HepG2 (cell line): ENCODE results near the gene PP2D1. TPM values are rescaled to one million over a fixed set of nuclear protein-coding genes. Genes with fewer than 3 reads are reported as not detected.
"Not testable (repeated sequence)": the region's sequence is repeated elsewhere in the genome, so short reads cannot be mapped to it uniquely, and the experiment has no call there.

ENCODE experiments used
- ATAC-seq: fragments of 200-7000 bp; cut with Tn5 transposase; 3 replicates; pipeline ENCODE4 v1.9.1; 2020; ENCODE audit warnings: mild to moderate bottlenecking, moderate library complexity
- BruUV-seq: library from RNA; stranded (reverse); fragments of 400-500 nt; replicated peaks from 2 replicates; lab custom pipeline; 2021; lab: Mats Ljungman, UMichigan
- CTCF ChIA-PET: fragments of 300-600 bp; formaldehyde crosslinking; extraction: SDS; loops from one replicate; lab custom pipeline; 2021; ENCODE audit warnings: low total read pairs, inconsistent platforms, low intra/inter-chr PET ratio; lab: Yijun Ruan, JAX
- POLR2A ChIA-PET: fragments of 350-600 bp; sonication (Branson Sonifier 250); formaldehyde crosslinking; loops from one replicate; lab custom pipeline; 2020; ENCODE audit warnings: antibody characterized with exemption, inconsistent platforms; lab: Yijun Ruan, JAX
- DNase-seq: peaks from one replicate; pipeline ENCODE4 v3.0.0-alpha.2; 2015; ENCODE audit warnings: low spot score
- FAIRE-seq: peaks from 3 replicates; lab custom pipeline; 2011; peaks lifted over from hg19 to GRCh38; lab: Jason Lieb, UNC
- H2AFZ ChIP-seq: one replicate; pipeline ENCODE4 v1.6.1; 2011; ENCODE audit warnings: low read length, inconsistent platforms
- H3K27ac ChIP-seq: fragments of 300-600 bp; 3 replicates; pipeline ENCODE4 v1.8.0; 2011; ENCODE audit warnings: mixed run types, mild to moderate bottlenecking, mixed read lengths, low read length, inconsistent platforms; ENCODE audit not compliant: insufficient read depth; ENCODE audit errors: extremely low read length
- H3K27me3 ChIP-seq, 2 experiments: fragments of 200-600 bp in 1 of 2; 2 replicates in 1 of 2; 3 replicates in 1 of 2; pipeline versions ENCODE4 v1.6.0 to v1.8.0; 2011; ENCODE audit warnings: low read length in 2 of 2, mild to moderate bottlenecking in 2 of 2, moderate library complexity in 2 of 2, inconsistent platforms in 1 of 2; ENCODE audit not compliant: insufficient read depth in 2 of 2, control insufficient read depth in 1 of 2
- H3K36me3 ChIP-seq, 2 experiments: fragments of 200-600 bp in 1 of 2; replicated peaks in 1 of 2; 2 replicates in 1 of 2; 3 replicates in 1 of 2; pipeline versions ENCODE4 v1.5.1 to v1.8.0; 2011; ENCODE audit warnings: low read length in 2 of 2, inconsistent platforms in 1 of 2; ENCODE audit not compliant: insufficient read depth in 2 of 2, control insufficient read depth in 1 of 2
- H3K4me1 ChIP-seq: 2 replicates; pipeline ENCODE4 v1.5.1; 2012; ENCODE audit warnings: low read length, inconsistent platforms; ENCODE audit not compliant: insufficient read depth
- H3K4me2 ChIP-seq: 2 replicates; pipeline ENCODE4 v1.6.0; 2011; ENCODE audit warnings: low read depth, low read length, inconsistent platforms
- H3K4me3 ChIP-seq, 3 experiments: fragments of 200-600 bp in 1 of 3; sonication (generic), shearing (Covaris generic) in 1 of 3; replicated peaks in 1 of 3; 2 replicates each; pipeline ENCODE4 v1.5.1; 2011 to 2016; ENCODE audit warnings: low read length in 3 of 3, inconsistent platforms in 2 of 3, low read depth in 2 of 3, mild to moderate bottlenecking in 2 of 3, control low read depth in 1 of 3, mixed read lengths in 1 of 3; ENCODE audit not compliant: insufficient read depth in 1 of 3
- H3K79me2 ChIP-seq: one replicate; pipeline ENCODE4 v1.6.1; 2011; ENCODE audit warnings: low read length, inconsistent platforms; ENCODE audit not compliant: insufficient read depth
- H3K9ac ChIP-seq: 2 replicates; pipeline ENCODE4 v1.6.0; 2011; ENCODE audit warnings: mild to moderate bottlenecking, low read depth, low read length, inconsistent platforms; ENCODE audit not compliant: insufficient read depth
- H3K9me3 ChIP-seq: 2 replicates; pipeline ENCODE4 v1.5.1; 2012; ENCODE audit warnings: mild to moderate bottlenecking, low read length
- H4K20me1 ChIP-seq: 2 replicates; pipeline ENCODE4 v1.6.0; 2011; ENCODE audit warnings: inconsistent platforms, mild to moderate bottlenecking, low read length, moderate library complexity; ENCODE audit not compliant: insufficient read depth
- SNRNP70 ChIP-seq: fragments of 200-400 bp; formaldehyde crosslinking; IDR thresholded peaks from 2 replicates; pipeline ENCODE4 v1.6.1; 2017; ENCODE audit warnings: mild to moderate bottlenecking, low read depth, low read length, moderate library complexity
- WGBS: methylation state at CpG from one replicate; pipeline ENCODE4 v1.1.6; 2017; ENCODE audit warnings: low lambda C conversion rate; 5-methylcytosine and 5-hydroxymethylcytosine counted together
- in situ Hi-C: cut with HindIII; loops from 2 replicates; pipeline ENCODE4 v1.10.0; 2017; ENCODE audit warnings: low pct_unique_long_range_greater_than_20kb; ENCODE audit not compliant: extremely low pct_ligation_motif_present
- intact Hi-C: fragments of 100-400 bp; cut with micrococcal nuclease; formaldehyde crosslinking; loops from one replicate; pipeline ENCODE4 v1.10.0; 2022; ENCODE audit not compliant: unreplicated experiment
- polyA plus RNA-seq, 8 experiments: library from polyadenylated mRNA; depleted of rRNA in 3 of 8; stranded (reverse) in 7 of 8; unstranded in 1 of 8; fragments of >200 nt; fragmentation: Illumina TruSeq in 4 of 8; extraction: Trizol in 4 of 8; gene quantifications; 2 replicates each; pipeline versions ENCODE4 v1.2.1 to v1.2.3, GENCODE V29; 2011 to 2016; ENCODE audit warnings: low read depth in 4 of 8, missing spikeins in 1 of 8, mixed read lengths in 1 of 8; ENCODE audit not compliant: insufficient read depth in 1 of 8
- total RNA-seq, 5 experiments: library from RNA; depleted of rRNA; stranded (reverse); fragments of >200 nt; fragmentation: Illumina TruSeq; extraction: Trizol; gene quantifications; 2 replicates each; pipeline ENCODE4 v1.2.3, GENCODE V29; 2016; ENCODE audit warnings: low read depth in 1 of 5
- TF ChIP-seq, protein P1 (sequence below): sonication (generic); formaldehyde crosslinking; IDR thresholded peaks from 2 replicates; pipeline ENCODE4 v1.5.0; 2020; ENCODE audit warnings: mild to moderate bottlenecking, missing genetic modification reagents

Gene PP2D1
- total and polyA plus RNA-seq, 2 of the 13 experiments (the other 11 are each of a cell fraction or from before 2014, with no cell fraction given), result not detected

DNA sequence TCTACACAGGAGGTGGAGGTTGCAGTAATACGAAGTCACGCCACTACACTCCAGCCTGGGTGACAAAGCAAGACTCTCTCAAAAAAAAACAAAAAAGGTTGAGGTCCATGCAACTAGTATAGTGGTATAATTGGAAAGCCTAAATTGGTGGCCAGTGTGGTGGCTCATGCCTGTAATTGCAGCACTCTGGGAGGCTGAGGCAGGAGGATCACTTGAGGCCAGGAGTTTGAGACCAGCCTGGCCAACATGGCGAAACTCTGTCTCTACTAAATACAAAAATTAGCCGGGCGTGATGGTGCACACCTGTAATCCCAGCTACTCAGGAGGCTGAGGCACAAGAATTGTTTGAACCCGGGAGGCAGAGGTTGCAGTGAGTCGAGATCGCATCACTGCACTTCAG lies 23.2 kb downstream of the PP2D1 start:
- H4K20me1 ChIP-seq, H3K36me3 ChIP-seq, H3K27ac ChIP-seq, H3K27me3 ChIP-seq, POLR2A ChIA-PET, H3K9ac ChIP-seq, H3K4me3 ChIP-seq, DNase-seq, FAIRE-seq, H3K79me2 ChIP-seq, H3K9me3 ChIP-seq, intact Hi-C loops, H3K4me1 ChIP-seq, CTCF ChIA-PET, H2AFZ ChIP-seq, BruUV-seq, H3K4me2 ChIP-seq, in situ Hi-C loops: not testable (repeated sequence)
- TF ChIP-seq, protein P1, sequence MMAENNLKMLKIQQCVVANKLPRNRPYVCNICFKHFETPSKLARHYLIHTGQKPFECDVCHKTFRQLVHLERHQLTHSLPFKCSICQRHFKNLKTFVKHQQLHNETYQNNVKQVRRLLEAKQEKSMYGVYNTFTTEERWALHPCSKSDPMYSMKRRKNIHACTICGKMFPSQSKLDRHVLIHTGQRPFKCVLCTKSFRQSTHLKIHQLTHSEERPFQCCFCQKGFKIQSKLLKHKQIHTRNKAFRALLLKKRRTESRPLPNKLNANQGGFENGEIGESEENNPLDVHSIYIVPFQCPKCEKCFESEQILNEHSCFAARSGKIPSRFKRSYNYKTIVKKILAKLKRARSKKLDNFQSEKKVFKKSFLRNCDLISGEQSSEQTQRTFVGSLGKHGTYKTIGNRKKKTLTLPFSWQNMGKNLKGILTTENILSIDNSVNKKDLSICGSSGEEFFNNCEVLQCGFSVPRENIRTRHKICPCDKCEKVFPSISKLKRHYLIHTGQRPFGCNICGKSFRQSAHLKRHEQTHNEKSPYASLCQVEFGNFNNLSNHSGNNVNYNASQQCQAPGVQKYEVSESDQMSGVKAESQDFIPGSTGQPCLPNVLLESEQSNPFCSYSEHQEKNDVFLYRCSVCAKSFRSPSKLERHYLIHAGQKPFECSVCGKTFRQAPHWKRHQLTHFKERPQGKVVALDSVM (CRISPR knock-in tag), result peak; percentile 69
- 98% methylated on average over 8 of the region's 8 CpGs for WGBS
- peak; percentile 21; the same call in 2 of the 3 replicates for ATAC-seq

DNA sequence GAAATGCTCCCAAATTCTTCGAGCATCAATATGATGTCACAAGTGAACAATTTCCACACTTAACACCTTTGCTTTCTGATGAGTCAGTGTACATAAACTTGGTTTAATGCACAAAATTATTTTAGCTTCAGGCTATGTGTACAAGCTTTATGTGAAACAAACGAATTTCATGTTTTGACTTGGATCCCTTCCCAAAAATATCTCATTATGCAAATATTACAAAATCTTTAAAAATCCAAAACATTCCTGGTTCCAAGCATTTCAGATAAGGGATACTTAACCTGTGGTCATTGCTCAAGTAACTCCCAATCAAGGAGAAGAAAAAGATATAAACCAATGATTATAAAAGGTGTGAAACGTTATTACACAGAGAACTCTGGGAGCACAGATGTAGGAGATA lies 40.0 kb downstream of the PP2D1 start:
- intact Hi-C loops, result no loop called here

More for the DNA sequence above, 40.0 kb downstream of the PP2D1 start:
- peaks cover 8% of the 10 kb centered on the region for H4K20me1 ChIP-seq
- no peaks in the 10 kb centered on the region for H3K27me3 ChIP-seq
- no peak overlapping the region for H2AFZ ChIP-seq
- no peak overlapping the region for H3K27ac ChIP-seq
- peaks cover 45% of the 10 kb centered on the region for H3K79me2 ChIP-seq
- no peak for FAIRE-seq
- no TSS peak for BruUV-seq
- H3K36me3 ChIP-seq, result peaks cover 3 to 35% of the 10 kb centered on the region in 2 experiments; a peak in 4 of 5 replicates
- in situ Hi-C loops, result no loop called here
- no peak for TF ChIP-seq SNRNP70
- TF ChIP-seq, all 625 proteins: peak for 0
- Histone ChIP-seq H3K4me1 (no peaks in the 10 kb centered on the region), H3K9me3 (no peaks in the 10 kb centered on the region), H3K9ac (no peak overlapping the region), H3K4me3 (no peak overlapping the region), H3K4me2 (no peak overlapping the region)
- ChIA-PET POLR2A (no interaction called here), CTCF (no interaction called here)
- 93% methylated on average over 3 of the region's 3 CpGs for WGBS
- no peak for ATAC-seq
- DNase-seq, result no peak
